GM12878 (cell line): ENCODE data around the gene SLC25A29. TPM values are rescaled to one million over a fixed set of nuclear protein-coding genes. Genes with fewer than 3 reads are reported as not detected.

ENCODE experiments used
- BHLHE40 ChIP-seq, 2 experiments: fragments of 450-650 bp in 1 of 2; IDR thresholded peaks; 2 replicates each; pipeline ENCODE4 v1.6.1; 2011 to 2017; ENCODE audit warnings: low read depth in 2 of 2, borderline replicate concordance in 1 of 2, improper control_type of control experiment in 1 of 2, low read length in 1 of 2, mild to moderate bottlenecking in 1 of 2
- CBX5 ChIP-seq: sonication (generic); IDR thresholded peaks from 2 replicates; pipeline ENCODE4 v1.6.1; 2016; ENCODE audit warnings: low read depth, moderate library complexity, mild to moderate bottlenecking, inconsistent platforms
- DPF2 ChIP-seq: fragments of 450-650 bp; IDR thresholded peaks from 2 replicates; pipeline ENCODE4 v1.6.1; 2017; ENCODE audit warnings: mild to moderate bottlenecking
- EZH2 ChIP-seq: IDR thresholded peaks from 2 replicates; pipeline ENCODE4 v1.6.1; 2012; ENCODE audit warnings: low read depth, mild to moderate bottlenecking, control low read depth, inconsistent platforms, low read length, borderline replicate concordance; ENCODE audit not compliant: control insufficient read depth
- IKZF2 ChIP-seq, 2 experiments: fragments of 450-650 bp; IDR thresholded peaks; 2 replicates each; pipeline ENCODE4 v1.6.1; 2017; ENCODE audit warnings: mild to moderate bottlenecking in 2 of 2, moderate library complexity in 2 of 2
- MTA2 ChIP-seq: fragments of 450-650 bp; IDR thresholded peaks from 2 replicates; pipeline ENCODE4 v1.6.1; 2016; ENCODE audit warnings: low read depth, mild to moderate bottlenecking, moderate library complexity
- MYB ChIP-seq: fragments of 150-350 bp; IDR thresholded peaks from 2 replicates; pipeline ENCODE4 v1.6.1; 2014; ENCODE audit warnings: mild to moderate bottlenecking, low read depth, low read length, borderline replicate concordance
- NFXL1 ChIP-seq: fragments of 450-650 bp; IDR thresholded peaks from 2 replicates; pipeline ENCODE4 v1.6.1; 2017; ENCODE audit warnings: antibody characterized with exemption, mild to moderate bottlenecking, borderline replicate concordance
- POLR2A ChIP-seq: IDR thresholded peaks from 2 replicates; pipeline ENCODE4 v1.6.1; 2011; ENCODE audit warnings: low read depth, mild to moderate bottlenecking, low read length
- POLR2AphosphoS5 ChIP-seq: IDR thresholded peaks from 2 replicates; pipeline ENCODE4 v1.6.1; 2011; ENCODE audit warnings: mild to moderate bottlenecking, low read length, inconsistent platforms
- SMARCA5 ChIP-seq: fragments of 450-650 bp; IDR thresholded peaks from 2 replicates; pipeline ENCODE4 v1.6.1; 2017; ENCODE audit warnings: mild to moderate bottlenecking
- SMC3 ChIP-seq: IDR thresholded peaks from 2 replicates; pipeline ENCODE4 v1.6.1; 2011; ENCODE audit warnings: low read length, improper control_type of control experiment, borderline replicate concordance
- TCF7 ChIP-seq: IDR thresholded peaks from 2 replicates; pipeline ENCODE4 v1.6.1; 2014; ENCODE audit warnings: antibody characterized with exemption, borderline replicate concordance
- polyA plus RNA-seq, 11 experiments: library from polyadenylated mRNA; depleted of rRNA in 4 of 11; unstranded in 6 of 11; stranded (reverse) in 5 of 11; fragments of >200 nt; fragmentation: Nextera tagmentation in 4 of 11; fragmentation: Illumina TruSeq in 1 of 11; extraction: Ambion mirVana in 4 of 11; extraction: Trizol in 1 of 11; gene quantifications; 1 replicate in 1 of 11; 2 replicates in 10 of 11; pipeline versions ENCODE4 v1.2.1 to v1.2.3, GENCODE V29; 2011 to 2016; ENCODE audit warnings: inconsistent platforms in 2 of 11, missing spikeins in 2 of 11, low read depth in 1 of 11
- total RNA-seq, 4 experiments: library from RNA; depleted of rRNA in 3 of 4; stranded (reverse); fragments of >200 nt in 3 of 4; fragmentation: Illumina TruSeq in 1 of 4; extraction: Trizol in 1 of 4; gene quantifications; 2 replicates each; pipeline versions ENCODE4 v1.2.1 to v1.2.3, GENCODE V29; 2013 to 2021
- TF ChIP-seq, protein P1 (sequence below): fragments of 450-650 bp; IDR thresholded peaks from 2 replicates; pipeline ENCODE4 v1.6.1; 2017; ENCODE audit warnings: mild to moderate bottlenecking, moderate library complexity
- TF ChIP-seq, protein P2 (sequence below): fragments of 450-650 bp; IDR thresholded peaks from 2 replicates; pipeline ENCODE4 v1.6.1; 2017; ENCODE audit warnings: mild to moderate bottlenecking, low read depth, inconsistent platforms; ENCODE audit not compliant: poor library complexity, severe bottlenecking
- TF ChIP-seq, protein P3 (sequence below): fragments of 450-650 bp; formaldehyde crosslinking; IDR thresholded peaks from 2 replicates; pipeline ENCODE4 v1.5.0; 2022; ENCODE audit warnings: mild to moderate bottlenecking, missing genetic modification characterization
- TF ChIP-seq, protein P4 (sequence below): fragments of 450-650 bp; IDR thresholded peaks from 2 replicates; pipeline ENCODE4 v1.6.1; 2017; ENCODE audit warnings: low read depth, mild to moderate bottlenecking, moderate library complexity

The SLC25A29 gene
- total and polyA plus RNA-seq, 10 of the 15 experiments (the other 5 are each of a cell fraction or from before 2014, with no cell fraction given), result 0.42 to 13.3 (median 4.0) TPM; not detected in 1

DNA sequence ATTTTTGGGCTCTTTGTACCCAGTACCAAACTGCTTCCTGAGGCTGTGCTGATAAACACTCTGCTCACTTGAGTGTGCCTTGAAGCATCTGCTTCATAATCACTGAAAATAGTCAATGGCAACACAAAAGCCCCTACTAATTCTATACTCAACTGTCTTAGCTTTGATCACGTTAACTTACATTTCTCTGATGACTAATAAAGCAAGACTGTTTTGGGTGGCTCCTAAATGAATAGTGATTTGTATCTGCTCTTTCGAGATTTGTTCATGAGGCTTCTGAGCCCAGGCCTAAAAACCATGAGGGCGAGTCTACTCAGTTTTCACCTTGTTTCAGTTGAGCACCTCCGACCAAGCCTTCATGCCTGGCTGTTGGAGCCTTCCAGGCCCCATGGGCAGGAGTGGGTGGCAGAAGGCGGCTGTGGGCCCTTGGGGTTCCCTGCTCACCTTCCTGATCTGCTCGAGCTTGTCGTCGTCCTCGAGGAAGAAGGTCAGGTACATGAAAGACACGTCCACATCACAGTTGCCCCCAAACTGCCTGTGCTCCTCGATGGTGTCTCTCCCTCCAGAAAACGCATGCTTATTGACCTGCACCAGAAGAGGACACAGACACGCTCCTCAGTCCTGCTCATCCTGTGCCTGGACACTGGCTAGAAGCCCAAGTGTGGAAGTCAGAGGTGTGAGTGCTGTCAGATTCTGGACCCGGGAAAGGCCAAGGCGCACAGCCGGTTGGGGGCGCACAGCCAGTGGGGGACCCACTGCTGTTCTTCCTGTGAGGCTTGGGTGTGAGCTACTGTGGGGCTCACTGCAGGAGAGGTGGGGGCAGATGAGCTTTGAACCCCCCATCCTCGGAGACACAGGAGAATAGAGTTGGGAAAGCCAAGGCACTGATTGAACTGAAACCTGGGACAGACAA lies 30.6 kb upstream of the SLC25A29 start (continued):
- TF ChIP-seq IKZF2 (IDR thresholded peaks at IDR 0.05) (peak in 1 of 2 experiments; percentile 29; a peak in 1 of 4 replicates), SMC3 (no peak), MYB (no peak), SMARCA5 (no peak), NFXL1 (no peak), EZH2 (no peak), POLR2A (no peak), TCF7 (peak; percentile 71; the same call in 1 of the 2 replicates), BHLHE40 (IDR thresholded peaks at IDR 0.05; ENCODE audit: borderline replicate concordance in 1 of 2, low read depth in 2 of 2, low read length in 1 of 2) (peak in 1 of 2 experiments; percentile 34; a peak in 1 of 4 replicates), DPF2 (peak; percentile 36; the same call in 1 of the 2 replicates), MTA2 (peak; percentile 51; the same call in 1 of the 2 replicates), POLR2AphosphoS5 (0 out of 2 replicates have a peak, but pooled peaks have one; percentile 13), CBX5 (no peak)
- TF ChIP-seq, protein P1, sequence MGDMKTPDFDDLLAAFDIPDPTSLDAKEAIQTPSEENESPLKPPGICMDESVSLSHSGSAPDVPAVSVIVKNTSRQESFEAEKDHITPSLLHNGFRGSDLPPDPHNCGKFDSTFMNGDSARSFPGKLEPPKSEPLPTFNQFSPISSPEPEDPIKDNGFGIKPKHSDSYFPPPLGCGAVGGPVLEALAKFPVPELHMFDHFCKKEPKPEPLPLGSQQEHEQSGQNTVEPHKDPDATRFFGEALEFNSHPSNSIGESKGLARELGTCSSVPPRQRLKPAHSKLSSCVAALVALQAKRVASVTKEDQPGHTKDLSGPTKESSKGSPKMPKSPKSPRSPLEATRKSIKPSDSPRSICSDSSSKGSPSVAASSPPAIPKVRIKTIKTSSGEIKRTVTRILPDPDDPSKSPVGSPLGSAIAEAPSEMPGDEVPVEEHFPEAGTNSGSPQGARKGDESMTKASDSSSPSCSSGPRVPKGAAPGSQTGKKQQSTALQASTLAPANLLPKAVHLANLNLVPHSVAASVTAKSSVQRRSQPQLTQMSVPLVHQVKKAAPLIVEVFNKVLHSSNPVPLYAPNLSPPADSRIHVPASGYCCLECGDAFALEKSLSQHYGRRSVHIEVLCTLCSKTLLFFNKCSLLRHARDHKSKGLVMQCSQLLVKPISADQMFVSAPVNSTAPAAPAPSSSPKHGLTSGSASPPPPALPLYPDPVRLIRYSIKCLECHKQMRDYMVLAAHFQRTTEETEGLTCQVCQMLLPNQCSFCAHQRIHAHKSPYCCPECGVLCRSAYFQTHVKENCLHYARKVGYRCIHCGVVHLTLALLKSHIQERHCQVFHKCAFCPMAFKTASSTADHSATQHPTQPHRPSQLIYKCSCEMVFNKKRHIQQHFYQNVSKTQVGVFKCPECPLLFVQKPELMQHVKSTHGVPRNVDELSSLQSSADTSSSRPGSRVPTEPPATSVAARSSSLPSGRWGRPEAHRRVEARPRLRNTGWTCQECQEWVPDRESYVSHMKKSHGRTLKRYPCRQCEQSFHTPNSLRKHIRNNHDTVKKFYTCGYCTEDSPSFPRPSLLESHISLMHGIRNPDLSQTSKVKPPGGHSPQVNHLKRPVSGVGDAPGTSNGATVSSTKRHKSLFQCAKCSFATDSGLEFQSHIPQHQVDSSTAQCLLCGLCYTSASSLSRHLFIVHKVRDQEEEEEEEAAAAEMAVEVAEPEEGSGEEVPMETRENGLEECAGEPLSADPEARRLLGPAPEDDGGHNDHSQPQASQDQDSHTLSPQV, result peak; percentile 57; the same call in 1 of the 2 replicates
- TF ChIP-seq, protein P2, sequence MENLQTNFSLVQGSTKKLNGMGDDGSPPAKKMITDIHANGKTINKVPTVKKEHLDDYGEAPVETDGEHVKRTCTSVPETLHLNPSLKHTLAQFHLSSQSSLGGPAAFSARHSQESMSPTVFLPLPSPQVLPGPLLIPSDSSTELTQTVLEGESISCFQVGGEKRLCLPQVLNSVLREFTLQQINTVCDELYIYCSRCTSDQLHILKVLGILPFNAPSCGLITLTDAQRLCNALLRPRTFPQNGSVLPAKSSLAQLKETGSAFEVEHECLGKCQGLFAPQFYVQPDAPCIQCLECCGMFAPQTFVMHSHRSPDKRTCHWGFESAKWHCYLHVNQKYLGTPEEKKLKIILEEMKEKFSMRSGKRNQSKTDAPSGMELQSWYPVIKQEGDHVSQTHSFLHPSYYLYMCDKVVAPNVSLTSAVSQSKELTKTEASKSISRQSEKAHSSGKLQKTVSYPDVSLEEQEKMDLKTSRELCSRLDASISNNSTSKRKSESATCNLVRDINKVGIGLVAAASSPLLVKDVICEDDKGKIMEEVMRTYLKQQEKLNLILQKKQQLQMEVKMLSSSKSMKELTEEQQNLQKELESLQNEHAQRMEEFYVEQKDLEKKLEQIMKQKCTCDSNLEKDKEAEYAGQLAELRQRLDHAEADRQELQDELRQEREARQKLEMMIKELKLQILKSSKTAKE, result peak; percentile 28
- TF ChIP-seq, protein P3, sequence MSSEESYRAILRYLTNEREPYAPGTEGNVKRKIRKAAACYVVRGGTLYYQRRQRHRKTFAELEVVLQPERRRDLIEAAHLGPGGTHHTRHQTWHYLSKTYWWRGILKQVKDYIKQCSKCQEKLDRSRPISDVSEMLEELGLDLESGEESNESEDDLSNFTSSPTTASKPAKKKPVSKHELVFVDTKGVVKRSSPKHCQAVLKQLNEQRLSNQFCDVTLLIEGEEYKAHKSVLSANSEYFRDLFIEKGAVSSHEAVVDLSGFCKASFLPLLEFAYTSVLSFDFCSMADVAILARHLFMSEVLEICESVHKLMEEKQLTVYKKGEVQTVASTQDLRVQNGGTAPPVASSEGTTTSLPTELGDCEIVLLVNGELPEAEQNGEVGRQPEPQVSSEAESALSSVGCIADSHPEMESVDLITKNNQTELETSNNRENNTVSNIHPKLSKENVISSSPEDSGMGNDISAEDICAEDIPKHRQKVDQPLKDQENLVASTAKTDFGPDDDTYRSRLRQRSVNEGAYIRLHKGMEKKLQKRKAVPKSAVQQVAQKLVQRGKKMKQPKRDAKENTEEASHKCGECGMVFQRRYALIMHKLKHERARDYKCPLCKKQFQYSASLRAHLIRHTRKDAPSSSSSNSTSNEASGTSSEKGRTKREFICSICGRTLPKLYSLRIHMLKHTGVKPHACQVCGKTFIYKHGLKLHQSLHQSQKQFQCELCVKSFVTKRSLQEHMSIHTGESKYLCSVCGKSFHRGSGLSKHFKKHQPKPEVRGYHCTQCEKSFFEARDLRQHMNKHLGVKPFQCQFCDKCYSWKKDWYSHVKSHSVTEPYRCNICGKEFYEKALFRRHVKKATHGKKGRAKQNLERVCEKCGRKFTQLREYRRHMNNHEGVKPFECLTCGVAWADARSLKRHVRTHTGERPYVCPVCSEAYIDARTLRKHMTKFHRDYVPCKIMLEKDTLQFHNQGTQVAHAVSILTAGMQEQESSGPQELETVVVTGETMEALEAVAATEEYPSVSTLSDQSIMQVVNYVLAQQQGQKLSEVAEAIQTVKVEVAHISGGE (CRISPR knock-in tag), result no peak
- TF ChIP-seq, protein P4, sequence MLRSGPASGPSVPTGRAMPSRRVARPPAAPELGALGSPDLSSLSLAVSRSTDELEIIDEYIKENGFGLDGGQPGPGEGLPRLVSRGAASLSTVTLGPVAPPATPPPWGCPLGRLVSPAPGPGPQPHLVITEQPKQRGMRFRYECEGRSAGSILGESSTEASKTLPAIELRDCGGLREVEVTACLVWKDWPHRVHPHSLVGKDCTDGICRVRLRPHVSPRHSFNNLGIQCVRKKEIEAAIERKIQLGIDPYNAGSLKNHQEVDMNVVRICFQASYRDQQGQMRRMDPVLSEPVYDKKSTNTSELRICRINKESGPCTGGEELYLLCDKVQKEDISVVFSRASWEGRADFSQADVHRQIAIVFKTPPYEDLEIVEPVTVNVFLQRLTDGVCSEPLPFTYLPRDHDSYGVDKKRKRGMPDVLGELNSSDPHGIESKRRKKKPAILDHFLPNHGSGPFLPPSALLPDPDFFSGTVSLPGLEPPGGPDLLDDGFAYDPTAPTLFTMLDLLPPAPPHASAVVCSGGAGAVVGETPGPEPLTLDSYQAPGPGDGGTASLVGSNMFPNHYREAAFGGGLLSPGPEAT, result peak; percentile 51; the same call in 1 of the 2 replicates
